Smooth muscle cell (in vitro differentiated cells): ENCODE measurements around the gene PIP5K1C. TPM values are rescaled to one million over a fixed set of nuclear protein-coding genes. Genes with fewer than 3 reads are reported as not detected.

ENCODE experiments used
- DNase-seq: peaks from one replicate; lab custom pipeline; 2025; ENCODE audit not compliant: unreplicated experiment; lab: John Stamatoyannopoulos, UW
- H2AFZ ChIP-seq: fragments of 200-600 bp; sonication (generic); 2 replicates; pipeline ENCODE4 v1.6.0; 2016; ENCODE audit warnings: antibody characterized with exemption, low read depth, mild to moderate bottlenecking
- H3F3A ChIP-seq: fragments of 200-600 bp; sonication (generic); 2 replicates; pipeline ENCODE4 v1.6.0; 2017; ENCODE audit warnings: antibody characterized with exemption, low read depth
- H3K27ac ChIP-seq: fragments of 200-600 bp; sonication (generic); 2 replicates; pipeline ENCODE4 v1.5.1; 2016; ENCODE audit warnings: low read depth, mild to moderate bottlenecking
- H3K27me3 ChIP-seq: fragments of 200-600 bp; sonication (generic); 2 replicates; pipeline ENCODE4 v1.6.1; 2016; ENCODE audit warnings: low read depth, mild to moderate bottlenecking
- H3K36me3 ChIP-seq: fragments of 200-600 bp; sonication (generic); 2 replicates; pipeline ENCODE4 v1.5.1; 2016; ENCODE audit warnings: low read depth
- H3K4me1 ChIP-seq: fragments of 200-600 bp; sonication (generic); 2 replicates; pipeline ENCODE4 v1.5.1; 2016; ENCODE audit warnings: low read depth
- H3K4me2 ChIP-seq: fragments of 200-600 bp; sonication (generic); 2 replicates; pipeline ENCODE4 v1.6.0; 2016; ENCODE audit warnings: mild to moderate bottlenecking
- H3K4me3 ChIP-seq: fragments of 200-600 bp; sonication (generic); 2 replicates; pipeline ENCODE4 v1.5.1; 2016; ENCODE audit warnings: mild to moderate bottlenecking
- H3K79me2 ChIP-seq: fragments of 200-600 bp; sonication (generic); 2 replicates; pipeline ENCODE4 v1.6.0; 2016; ENCODE audit warnings: low read depth, mild to moderate bottlenecking
- H3K9ac ChIP-seq: fragments of 200-600 bp; sonication (generic); 2 replicates; pipeline ENCODE4 v1.6.0; 2016; ENCODE audit warnings: low read depth
- H3K9me3 ChIP-seq: fragments of 200-600 bp; sonication (generic); replicated peaks from 2 replicates; pipeline ENCODE4 v1.5.1; 2016; ENCODE audit warnings: low read depth
- H4K20me1 ChIP-seq: fragments of 200-600 bp; sonication (generic); 2 replicates; pipeline ENCODE4 v1.6.0; 2016; ENCODE audit warnings: low read depth
- WGBS: methylation state at CpG from one replicate; pipeline ENCODE4 v1.1.7; 2016; ENCODE audit warnings: low lambda C conversion rate; 5-methylcytosine and 5-hydroxymethylcytosine counted together
- polyA plus RNA-seq: library from polyadenylated mRNA; unstranded; fragments of >200 nt; fragmentation: Nextera tagmentation; extraction: Ambion mirVana; gene quantifications from 2 replicates; pipeline ENCODE4 v1.2.1, GENCODE V29; 2016
- total RNA-seq: library from RNA; depleted of rRNA; stranded (reverse); fragments of >200 nt; gene quantifications from 2 replicates; pipeline ENCODE4 v1.2.3, GENCODE V29; 2014
- TF ChIP-seq, protein P1 (sequence below): fragments of 200-600 bp; sonication (generic); IDR thresholded peaks from 2 replicates; pipeline ENCODE4 v1.5.1; 2017; ENCODE audit warnings: borderline replicate concordance, mild to moderate bottlenecking, antibody characterized with exemption; ENCODE audit not compliant: insufficient read depth, poor library complexity, severe bottlenecking

PIP5K1C gene
- total and polyA plus RNA-seq, 2 experiments from 2014 or later, result 13.2 to 27.2 TPM

GRCh38 chr19:3698974-3699740 lies 1.1 kb downstream of the PIP5K1C start:
- Histone ChIP-seq H3K27me3 (no peaks in the 10 kb centered on the region), H3K9ac (peak overlapping the region; percentile 74), H3F3A (no peaks in the 10 kb centered on the region), H4K20me1 (peaks cover 54% of the 10 kb centered on the region), H3K79me2 (peaks cover 59% of the 10 kb centered on the region), H3K27ac (peak overlapping the region; percentile 47), H3K4me2 (peak overlapping the region; percentile 98), H3K9me3 (no peaks in the 10 kb centered on the region), H2AFZ (no peak overlapping the region), H3K36me3 (no peaks in the 10 kb centered on the region), H3K4me1 (no peaks in the 10 kb centered on the region), H3K4me3 (peak overlapping the region; percentile 71)
- DNase-seq, result peak; percentile 36
- TF ChIP-seq, protein P1, sequence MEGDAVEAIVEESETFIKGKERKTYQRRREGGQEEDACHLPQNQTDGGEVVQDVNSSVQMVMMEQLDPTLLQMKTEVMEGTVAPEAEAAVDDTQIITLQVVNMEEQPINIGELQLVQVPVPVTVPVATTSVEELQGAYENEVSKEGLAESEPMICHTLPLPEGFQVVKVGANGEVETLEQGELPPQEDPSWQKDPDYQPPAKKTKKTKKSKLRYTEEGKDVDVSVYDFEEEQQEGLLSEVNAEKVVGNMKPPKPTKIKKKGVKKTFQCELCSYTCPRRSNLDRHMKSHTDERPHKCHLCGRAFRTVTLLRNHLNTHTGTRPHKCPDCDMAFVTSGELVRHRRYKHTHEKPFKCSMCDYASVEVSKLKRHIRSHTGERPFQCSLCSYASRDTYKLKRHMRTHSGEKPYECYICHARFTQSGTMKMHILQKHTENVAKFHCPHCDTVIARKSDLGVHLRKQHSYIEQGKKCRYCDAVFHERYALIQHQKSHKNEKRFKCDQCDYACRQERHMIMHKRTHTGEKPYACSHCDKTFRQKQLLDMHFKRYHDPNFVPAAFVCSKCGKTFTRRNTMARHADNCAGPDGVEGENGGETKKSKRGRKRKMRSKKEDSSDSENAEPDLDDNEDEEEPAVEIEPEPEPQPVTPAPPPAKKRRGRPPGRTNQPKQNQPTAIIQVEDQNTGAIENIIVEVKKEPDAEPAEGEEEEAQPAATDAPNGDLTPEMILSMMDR, result no peak
- 24% methylated on average over 28 of the region's 34 CpGs for WGBS

- Histone ChIP-seq H3K9ac (no peak overlapping the region), H3K9me3 (no peaks in the 10 kb centered on the region), H3K79me2 (peaks cover 64% of the 10 kb centered on the region), H2AFZ (no peak overlapping the region), H3F3A (no peaks in the 10 kb centered on the region), H3K27me3 (no peaks in the 10 kb centered on the region), H3K4me2 (peak overlapping the region; percentile 98), H4K20me1 (peaks cover 59% of the 10 kb centered on the region), H3K4me3 (no peak overlapping the region), H3K36me3 (no peaks in the 10 kb centered on the region), H3K4me1 (no peaks in the 10 kb centered on the region), H3K27ac (no peak overlapping the region)
- TF ChIP-seq, protein P1, result no peak
- 82% methylated on average over 11 of the region's 12 CpGs for WGBS
- DNase-seq, result no peak
Measured at GRCh38 chr19:3698386-3698950, 1.8 kb downstream of the PIP5K1C start.

DNA sequence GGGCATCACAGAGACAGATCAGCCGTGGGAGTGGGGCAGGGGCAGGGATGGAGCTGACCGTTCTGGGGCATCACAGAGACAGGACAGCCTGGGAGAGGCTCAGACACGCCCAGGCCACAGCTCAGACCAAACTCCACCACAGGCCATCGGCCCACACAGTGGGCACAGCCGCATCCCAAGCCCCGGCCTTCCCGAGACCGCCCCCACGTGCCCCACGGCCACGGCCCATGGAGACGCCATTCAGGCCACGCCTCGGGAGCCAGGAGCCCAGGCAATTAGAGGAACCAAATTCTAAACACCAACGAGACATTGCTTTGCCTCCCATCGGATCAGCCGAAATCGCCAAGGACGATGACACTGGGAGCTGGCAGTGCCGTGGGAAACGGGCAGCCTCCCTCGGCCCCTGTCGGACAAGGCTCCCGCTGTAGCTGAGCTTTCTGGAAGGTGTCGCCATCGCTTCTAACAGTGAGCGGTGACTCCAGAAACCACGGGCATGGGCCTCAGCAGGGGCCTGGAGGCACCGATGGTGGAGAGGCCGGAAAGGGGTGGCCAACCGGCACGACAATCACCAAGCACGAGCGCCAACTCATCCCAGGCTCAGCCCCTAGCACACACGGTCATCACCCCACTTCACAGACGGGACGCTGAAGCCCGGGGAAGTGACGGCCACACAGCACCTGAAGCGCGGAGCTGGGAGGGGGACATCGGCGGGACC lies 2.4 kb downstream of the PIP5K1C start:
- H3K4me2 ChIP-seq, result no peak overlapping the region
- H3K36me3 ChIP-seq, result no peaks in the 10 kb centered on the region
- DNase-seq, result no peak
- no peak overlapping the region for H2AFZ ChIP-seq
- no peaks in the 10 kb centered on the region for H3K27me3 ChIP-seq
- H3F3A ChIP-seq, result no peaks in the 10 kb centered on the region
- TF ChIP-seq, protein P1, result no peak
- no peaks in the 10 kb centered on the region for H3K9me3 ChIP-seq
- no peak overlapping the region for H3K4me3 ChIP-seq
- H3K4me1 ChIP-seq, result no peaks in the 10 kb centered on the region
- peaks cover 66% of the 10 kb centered on the region for H4K20me1 ChIP-seq
- H3K9ac ChIP-seq, result no peak overlapping the region
- no peak overlapping the region for H3K27ac ChIP-seq
- H3K79me2 ChIP-seq, result peaks cover 70% of the 10 kb centered on the region
- WGBS, result 97% methylated on average over 39 of the region's 43 CpGs
